Limb (tissue), 2 donors: ENCODE data around the gene GBP1.
"Not testable (repeated sequence)": the region's sequence is repeated elsewhere in the genome, so short reads cannot be mapped to it uniquely, and the experiment has no call there.

ENCODE experiments used
- DNase-seq, 2 donors: peaks; one replicate each; pipeline ENCODE4 v3.0.0-alpha.2; 2016; ENCODE audit errors: extremely low spot score in 2 of 2

Gene GBP1

DNA sequence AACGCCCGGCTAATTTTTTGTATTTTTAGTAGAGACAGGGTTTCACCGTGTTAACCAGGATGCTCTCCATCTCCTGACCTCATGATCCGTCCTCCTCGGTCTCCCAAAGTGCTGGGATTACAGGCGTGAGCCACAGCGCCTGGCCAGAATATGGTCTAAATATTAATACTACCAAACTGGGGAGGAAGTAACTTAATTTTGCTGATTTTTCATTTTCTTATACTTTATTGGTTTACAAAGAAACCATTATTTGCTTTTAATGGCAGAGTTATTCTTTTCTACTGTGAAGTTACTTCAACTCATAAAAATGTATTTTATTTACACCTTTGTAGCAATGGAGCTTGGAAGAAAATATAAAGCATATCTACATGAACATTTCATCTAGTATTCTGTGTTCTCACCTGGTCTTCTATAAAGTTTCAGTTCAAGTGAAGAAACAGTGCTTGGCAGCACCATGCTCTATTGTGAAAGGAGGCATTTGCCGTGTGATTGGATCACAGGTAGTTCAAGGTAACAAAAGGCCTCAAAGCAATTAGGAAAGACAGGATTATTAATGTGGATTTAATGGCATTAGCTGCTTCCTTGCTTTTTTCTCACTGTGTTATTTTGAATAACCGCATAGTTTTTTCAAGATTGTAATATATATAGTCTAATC lies 13.6 kb downstream of the GBP1 start:
- DNase-seq, result no peak

DNA sequence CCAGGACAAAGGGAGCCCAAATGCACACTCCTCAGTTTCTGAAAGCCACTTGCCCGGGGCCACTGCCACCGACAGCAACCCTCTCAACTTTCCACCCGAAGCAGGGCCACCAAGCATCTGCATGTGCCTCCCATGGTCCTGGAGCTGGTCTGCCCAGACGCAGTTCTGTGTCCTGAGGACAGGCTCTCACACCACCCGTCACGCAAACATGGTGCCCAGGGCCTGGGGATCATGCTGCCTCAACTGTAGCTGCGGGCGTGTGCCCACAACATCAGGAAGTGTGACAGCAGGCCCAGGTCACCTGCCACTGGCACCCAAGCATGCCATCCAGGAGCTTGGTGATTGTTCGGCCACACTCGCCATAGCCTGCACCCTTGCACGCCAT lies 14.4 kb downstream of the GBP1 start:
- no peak for DNase-seq

DNA sequence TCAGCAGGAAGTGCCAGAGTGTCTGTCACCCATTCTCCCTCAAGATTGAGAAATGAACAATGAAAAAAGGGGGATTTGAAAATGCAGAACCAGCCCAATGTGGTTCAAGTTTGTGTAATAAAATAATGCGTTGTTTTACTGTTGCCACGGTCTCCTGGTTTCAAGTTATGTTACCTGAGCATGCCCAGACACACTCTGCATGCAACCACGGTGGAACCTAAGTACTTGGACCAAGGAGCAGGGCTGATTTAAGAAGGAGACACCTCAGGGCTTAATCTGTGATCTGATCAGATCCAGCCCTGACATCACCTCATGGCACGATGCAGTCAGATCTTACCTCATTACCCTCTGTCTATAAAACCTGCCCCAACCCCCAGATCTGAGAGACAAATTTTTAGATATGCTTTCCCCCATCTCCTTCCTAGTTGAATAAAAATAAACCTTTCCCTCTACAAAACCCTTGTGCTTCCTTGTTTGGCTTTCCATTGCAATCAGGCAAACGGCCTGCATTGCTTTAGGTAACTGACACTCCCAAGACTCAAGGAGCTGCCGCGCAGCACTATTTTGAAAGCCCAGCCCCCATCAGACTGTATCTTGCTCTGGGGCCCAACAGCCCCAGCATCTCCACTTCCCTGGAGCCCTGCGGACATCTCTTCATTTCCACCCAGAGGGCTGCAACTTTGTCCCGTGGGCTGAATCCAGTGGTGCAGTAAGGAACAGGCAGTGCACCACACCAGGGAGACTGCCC lies 14.9 kb downstream of the GBP1 start:
- not testable (repeated sequence) for DNase-seq

DNA sequence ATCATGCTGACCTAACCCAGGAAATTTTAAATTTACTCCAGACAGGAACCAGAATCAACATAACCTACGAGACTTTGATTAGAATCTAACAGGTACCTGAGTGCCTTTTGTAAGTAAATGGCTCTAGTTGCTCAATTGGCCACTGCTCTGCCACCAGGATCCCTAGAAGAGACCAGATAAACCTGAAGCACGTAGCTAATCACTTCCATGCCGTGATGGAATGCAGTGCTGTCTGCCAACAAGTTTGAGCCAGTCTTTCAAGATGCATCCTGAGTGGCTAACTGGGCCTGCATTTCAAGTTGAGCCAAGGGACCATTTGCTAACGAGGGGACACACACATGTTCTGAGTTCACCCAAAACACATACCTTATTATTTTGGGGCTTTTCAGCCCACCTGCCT lies 15.8 kb downstream of the GBP1 start:
- DNase-seq, result not testable (repeated sequence)

DNA sequence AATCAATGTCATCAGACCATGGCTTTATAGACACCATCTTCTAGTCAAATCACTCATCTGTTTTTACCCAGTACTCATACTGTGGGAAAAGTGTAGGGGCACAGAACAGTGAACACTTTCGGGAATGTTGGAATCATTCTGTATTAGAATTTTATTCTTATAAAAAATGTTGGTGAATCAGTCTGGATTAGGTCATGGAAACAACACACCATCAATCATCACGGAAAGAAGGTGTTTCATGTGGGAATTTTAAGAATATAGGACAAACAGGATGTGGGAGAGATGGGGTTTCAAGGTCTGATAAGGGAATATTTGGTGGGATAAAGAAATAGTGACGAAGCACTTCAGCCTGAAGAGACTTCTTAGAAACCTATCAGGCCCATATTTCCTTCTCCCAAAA lies 17.3 kb downstream of the GBP1 start:
- DNase-seq, result no peak

DNA sequence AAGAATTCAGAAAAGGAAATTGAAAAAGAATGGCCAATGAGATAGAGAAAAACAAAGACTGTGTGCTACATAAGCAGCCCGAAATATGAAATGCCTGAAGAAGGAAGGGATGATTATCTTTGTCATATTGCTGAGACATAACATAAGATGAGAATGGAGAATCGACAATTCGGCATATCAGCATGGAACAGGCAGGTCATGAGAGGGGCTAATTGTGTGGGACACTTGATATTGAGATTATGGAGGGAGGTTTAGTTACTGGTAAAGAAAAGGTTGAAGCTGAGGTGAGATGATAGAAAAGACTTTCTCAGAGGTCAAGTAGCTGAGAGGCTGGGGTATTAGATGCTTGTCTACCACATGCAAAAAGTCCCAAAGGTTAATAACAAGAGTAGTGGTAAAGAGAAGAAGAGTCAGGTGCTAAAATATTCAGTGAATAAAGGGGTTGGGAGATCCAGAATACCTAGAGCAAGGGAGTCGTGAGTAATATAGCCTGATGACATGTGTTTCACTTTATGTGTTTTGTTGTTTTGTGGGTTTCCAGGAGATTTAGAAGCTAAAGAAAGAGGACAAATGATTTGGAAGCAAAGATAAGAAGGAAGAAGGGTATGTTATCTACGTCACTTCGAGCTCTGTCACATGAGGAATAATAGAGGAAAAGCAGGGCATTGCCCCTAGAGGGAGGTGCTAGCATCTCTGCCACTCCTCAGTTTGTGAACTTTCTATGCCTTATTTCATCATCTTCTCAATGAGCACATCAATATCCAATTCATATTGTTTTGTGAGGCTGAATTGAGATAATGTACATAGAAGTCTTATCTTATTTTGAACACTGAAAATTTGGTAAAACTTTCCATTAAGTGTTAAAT lies 18.5 kb downstream of the GBP1 start:
- DNase-seq, result not testable (repeated sequence)

DNA sequence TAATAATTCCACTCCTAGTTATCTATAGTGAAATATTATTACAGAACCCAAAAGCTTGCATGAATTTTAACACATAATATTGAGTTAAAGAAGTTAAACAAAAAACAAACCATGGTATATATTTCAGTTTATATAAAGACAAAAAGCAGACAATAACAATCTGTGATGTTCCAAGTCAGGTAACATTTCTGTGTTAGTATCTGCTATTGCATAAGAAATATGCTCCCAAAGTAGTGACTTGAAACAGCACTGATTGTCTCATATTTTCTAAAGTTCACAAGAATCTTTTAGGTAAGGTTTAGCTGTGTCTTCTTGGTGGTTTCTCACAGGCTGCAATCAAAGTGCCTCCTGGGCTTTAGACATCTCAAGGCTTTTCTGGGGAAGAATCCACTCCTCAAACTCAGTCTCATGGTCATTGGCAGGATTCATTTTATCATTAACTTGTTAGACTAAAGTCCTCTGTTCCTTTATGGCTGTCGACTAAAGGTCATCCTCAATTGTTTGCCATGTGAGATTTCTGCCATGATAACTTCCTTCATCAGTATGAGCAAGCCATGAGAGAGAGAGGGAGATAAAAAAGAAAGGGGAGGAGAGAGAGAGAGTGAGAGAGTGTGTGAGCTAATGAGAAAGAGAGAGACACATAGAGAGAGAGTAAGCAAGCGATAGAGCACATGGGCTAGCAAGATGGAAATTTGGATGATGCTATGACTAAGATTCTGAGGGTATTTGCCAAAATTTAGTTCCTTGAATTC lies 19.9 kb downstream of the GBP1 start:
- DNase-seq, result no peak

DNA sequence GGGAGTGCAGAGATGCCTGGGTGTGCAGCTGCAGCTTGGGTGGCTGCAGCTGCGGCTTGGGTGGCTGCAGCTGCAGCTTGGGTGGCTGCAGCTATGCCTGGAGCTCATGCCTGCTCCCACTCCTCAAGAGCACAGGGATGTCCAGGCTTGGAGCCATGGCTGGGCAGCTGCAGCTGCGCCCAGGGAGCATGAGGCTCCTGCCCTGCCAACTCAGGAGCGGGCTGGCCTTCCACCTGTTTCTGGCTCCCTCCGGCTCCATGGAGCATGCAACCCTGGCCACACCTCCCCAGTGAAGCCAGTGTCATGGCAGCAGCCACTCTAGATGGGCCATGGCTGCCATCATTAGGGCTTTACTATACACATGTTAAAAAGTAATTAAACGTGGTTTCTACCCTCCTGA lies 21.1 kb downstream of the GBP1 start:
- no peak for DNase-seq

DNA sequence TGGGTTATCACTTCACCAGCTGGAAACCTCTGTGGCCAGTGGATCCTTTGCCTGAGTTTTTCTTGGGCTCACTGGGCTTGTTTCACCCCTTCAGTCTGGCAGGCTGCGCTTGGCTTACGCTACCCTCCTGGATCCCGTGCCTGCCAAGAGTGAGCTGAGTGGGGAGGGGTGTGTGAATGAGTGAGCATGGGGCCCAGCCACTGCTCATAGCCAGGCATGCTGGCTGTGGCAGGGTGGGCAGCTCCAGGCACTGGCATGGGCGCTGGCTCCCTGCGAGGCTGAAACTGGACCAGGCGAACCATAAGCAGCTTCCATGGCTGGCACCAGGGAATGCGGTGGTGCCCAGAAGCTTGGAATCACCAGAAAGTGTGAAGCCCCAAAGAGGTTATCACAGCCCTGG lies 22.5 kb downstream of the GBP1 start:
- DNase-seq, result no peak

DNA sequence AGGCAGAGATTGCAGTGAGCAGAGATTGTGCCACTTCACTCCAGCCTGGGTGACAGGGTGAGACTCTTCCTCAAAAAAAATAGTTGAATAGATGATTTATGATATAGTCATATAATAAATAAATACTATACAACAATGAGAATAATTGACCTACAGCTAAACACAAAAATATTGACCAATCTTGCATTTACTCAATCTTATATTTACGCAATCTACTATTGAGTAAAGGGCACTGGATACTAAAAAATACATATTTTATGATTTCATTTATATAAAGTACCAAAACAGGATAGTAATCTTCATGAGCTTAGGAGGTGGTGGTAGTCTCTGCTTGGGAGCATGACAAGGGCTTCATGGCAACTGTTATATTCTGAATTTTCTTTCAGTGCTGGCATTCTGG lies 23.3 kb downstream of the GBP1 start:
- no peak for DNase-seq

DNA sequence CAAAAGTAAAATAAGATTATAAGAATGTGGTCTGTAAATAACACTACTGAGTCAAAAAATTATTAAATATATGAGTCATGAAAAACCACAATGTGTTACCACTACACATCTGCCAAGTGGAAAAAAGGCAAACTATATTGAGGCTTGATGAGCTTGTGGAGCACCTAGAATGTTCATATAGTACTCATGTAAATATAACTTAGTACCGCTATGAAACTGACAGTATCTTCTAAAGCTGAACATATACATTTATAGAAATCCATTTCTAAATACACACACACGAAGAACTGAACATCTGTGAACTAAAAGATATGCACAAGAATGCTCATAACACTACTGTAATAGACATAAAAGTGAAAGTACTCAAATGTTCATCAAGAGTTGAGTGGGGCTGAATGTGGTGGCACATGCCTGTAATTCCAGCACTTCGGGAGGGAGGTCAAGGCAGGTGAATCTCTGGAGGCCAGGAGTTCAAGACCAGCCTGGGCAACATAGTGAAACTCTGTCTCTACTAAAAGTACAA lies 23.8 kb downstream of the GBP1 start:
- DNase-seq, result no peak

DNA sequence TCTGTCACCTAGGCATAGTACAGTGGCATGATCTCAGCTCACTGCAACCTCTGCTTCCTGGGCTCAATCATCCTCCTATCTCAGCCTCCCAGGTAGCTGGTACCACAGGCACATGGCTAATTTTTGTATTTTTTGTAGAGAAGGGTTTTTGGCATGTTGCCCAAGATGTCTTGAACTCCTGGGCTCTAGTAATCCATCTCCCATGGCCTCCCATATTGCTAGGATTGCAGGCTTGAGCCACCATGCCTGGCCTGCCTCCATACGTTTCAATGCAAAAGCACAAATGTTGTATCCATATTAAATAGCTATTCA lies 24.7 kb downstream of the GBP1 start:
- no peak for DNase-seq

DNA sequence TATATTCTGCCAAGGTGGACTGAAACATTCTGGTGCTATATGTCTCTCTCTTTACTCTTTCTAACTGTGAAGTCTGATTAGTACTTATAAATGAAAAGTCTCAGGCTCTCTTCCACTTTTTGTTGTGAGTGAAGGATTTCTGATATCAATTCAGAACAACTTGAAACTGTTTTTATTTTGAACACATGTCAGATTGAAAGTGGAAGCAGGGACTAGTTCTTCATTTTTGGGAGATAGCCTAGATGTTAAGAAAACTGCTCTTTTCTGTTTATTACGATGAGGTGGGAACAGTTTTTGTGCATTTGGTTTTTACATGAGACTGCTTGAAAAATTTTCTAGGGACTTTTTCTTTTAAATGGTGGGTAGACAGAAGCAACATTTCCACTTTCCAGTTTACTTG lies 27.8 kb downstream of the GBP1 start:
- DNase-seq, result no peak

DNA sequence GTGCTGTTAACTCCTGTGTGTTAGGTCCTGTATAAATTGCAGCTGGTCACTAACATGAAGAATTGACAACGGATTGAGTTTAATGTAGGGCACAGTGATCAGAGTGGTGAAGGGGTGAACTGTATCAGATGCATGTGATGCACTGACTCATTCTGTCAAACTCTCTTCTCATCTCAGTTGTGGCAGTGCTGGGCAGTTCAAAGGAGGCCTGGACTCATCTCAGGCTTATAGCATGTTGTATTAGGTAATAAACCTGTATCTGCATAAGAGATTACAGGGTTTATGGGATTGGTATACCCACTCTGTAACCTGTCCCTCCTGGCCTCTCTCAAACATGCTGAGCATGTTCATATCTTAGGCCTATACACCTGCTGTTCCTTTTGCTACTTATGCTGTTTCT lies 29.9 kb downstream of the GBP1 start:
- DNase-seq, result no peak

DNA sequence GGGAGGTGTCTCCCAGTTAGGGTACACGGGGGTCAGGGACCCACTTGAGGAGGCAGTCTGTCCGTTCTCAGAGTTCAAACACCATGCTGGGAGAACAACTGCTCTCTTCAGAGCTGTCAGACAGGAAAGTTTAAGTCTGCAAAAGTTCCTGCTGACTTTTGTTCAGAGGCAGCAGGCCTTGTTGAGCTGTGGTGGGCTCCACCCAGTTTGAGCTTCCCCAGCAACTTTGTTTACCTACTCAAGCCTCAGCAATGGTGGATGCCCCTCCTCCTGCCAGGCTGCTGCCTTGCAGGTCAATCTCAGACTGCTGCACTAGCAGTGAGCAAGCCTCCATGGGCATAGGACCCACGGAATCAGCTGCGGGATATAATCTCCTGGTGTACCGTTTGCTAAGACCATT lies 31.0 kb downstream of the GBP1 start:
- not testable (repeated sequence) for DNase-seq

DNA sequence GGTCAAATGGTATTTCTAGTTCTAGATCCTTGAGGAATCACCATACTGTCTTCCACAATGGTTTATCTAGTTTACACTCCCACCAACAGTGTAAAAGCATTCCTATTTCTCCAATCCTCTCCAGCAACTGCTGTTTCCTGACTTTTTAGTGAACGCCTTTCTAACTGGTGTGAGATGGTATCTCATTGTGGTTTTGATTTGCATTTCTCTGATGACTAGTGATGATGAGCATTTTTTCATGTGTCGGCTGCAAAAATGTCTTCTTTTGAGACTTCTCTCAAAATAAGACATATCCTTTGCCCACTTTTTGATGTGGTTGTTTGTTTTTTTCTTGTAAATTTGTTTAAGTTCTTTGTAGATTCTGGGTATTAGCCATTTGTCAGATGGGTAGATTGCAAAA lies 36.0 kb downstream of the GBP1 start:
- not testable (repeated sequence) for DNase-seq

DNA sequence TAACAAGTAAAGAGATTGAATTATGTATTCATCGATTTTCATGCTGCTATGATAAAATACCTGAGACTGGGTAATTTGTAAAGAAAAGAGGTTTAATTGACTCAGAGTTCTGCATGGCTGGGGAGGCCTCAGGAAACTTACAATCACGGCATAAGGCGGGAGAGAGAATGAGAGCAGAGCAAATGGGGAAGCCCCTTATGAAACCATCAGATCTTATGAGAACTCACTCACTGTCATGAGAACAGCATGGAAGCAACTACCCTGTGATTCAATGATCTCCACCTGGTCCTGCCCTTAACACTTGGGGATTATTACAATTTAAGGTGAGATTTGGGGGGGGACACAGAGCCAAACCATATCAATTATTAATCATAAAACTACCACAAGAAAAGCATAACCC lies 39.1 kb downstream of the GBP1 start:
- DNase-seq, result no peak

DNA sequence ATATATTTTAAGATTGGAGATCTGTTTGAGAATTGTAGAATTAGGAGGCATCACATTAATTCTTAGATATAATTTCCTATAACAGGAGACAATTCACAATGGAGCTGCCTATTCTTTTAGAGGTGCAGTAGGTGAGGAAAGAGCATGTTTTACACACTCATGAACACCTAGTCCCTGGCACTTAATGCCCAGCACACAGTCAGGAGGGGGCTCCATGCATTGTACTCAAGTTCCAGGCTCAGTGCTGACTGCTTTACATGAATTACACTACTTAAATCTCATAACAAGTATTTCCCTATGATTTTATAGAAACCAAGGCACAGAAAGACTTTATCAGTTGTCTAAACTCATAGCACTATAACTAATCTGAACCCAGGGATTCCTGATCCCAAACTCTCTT lies 42.0 kb downstream of the GBP1 start:
- DNase-seq, result no peak

DNA sequence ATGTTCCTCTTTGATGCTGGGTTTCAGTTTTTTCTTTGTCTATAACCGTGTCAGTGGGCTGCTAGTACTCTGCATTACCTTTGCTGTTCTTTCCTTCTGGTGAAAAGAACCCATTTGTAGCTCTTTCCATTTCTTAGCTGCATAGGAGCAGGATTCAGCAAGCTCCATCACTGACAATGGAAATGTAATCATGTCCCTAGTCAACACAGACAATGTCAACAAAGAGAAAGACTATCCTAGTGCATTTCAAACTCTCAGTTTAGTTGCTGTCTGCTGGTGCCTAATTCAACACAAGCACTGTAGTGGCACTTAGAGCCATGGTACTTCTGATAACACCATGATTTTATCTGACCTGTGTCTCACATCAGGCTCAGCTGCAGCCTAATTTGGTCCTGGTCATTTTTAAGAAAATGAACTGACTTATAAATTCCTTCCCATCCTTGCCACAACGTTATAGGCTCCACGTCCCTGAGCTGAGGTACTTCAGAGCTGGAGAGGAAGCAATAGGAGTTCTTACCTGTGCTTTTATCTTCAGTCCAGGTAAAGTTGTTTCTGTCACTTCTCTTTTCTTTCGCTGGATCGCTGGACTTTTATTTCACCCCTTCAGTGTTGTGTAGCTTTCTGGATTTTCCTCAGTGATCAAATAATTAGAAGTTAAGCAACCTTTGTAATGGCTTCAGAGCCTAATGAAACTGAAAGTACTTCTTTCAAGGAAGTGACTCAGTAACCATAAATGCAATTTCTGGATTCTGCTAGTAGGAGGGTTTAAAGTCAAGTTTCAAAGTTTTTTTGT lies 42.6 kb downstream of the GBP1 start, which contains the start of gene GBP3:
Gene GBP3, minus strand, starts transcription at position 700 of the 793 bp plus-strand sequence. CDS start 2,145 bp downstream, outside the sequence.
- no peak for DNase-seq

DNA sequence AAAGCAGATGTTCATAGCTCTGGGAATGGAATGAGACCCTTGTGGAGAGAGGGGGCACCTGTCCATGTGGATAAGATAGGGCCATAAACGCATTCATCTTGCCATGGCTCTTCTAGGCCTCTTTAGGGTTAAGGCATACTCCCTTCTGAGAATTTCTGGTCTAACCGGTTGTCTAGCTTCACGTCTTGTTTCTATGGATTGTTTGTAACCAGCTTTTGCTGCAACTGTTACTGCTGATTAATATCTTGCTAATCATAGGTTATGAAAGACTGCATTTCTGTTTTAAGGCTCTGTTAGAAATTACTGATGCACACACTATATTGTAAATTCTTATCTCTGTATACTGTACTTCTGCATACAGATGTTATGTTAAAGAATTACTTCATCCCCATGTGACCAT lies 46.7 kb downstream of the GBP1 start:
- not testable (repeated sequence) for DNase-seq

DNA sequence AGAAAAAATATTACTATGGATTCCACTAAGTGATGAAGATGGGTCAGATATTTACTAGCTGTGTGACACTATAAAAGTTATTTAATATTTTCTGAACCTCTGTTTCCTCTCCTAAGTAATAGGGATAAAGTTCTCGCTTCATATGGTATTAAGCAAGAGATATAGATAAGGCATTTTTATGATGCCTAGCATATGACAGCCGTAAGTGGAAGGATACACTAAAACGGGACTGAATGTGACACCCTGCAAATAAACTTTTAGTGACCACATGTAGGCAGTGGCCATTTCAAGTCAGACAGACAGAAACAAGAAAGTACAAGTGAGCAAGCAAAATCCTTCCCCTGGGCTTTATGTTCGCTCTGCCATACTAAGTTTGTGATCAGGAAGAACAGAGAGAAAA lies 56.5 kb downstream of the GBP1 start:
- no peak for DNase-seq
